Activated CD8-positive, alpha-beta memory T cell treated with anti-CD3 and anti-CD28 coated beads for 4 hours (primary cell): Measurements from ENCODE around the gene RHBDF1.
A peak's percentile ranks its signal among the peaks of the same experiment; 100 is the strongest.

Source experiments
- DNase-seq, 2 donors: peaks; one replicate each; pipeline ENCODE4 v3.0.0-alpha.2; 2020; ENCODE audit warnings: low read depth in 2 of 2

RHBDF1 gene

DNA sequence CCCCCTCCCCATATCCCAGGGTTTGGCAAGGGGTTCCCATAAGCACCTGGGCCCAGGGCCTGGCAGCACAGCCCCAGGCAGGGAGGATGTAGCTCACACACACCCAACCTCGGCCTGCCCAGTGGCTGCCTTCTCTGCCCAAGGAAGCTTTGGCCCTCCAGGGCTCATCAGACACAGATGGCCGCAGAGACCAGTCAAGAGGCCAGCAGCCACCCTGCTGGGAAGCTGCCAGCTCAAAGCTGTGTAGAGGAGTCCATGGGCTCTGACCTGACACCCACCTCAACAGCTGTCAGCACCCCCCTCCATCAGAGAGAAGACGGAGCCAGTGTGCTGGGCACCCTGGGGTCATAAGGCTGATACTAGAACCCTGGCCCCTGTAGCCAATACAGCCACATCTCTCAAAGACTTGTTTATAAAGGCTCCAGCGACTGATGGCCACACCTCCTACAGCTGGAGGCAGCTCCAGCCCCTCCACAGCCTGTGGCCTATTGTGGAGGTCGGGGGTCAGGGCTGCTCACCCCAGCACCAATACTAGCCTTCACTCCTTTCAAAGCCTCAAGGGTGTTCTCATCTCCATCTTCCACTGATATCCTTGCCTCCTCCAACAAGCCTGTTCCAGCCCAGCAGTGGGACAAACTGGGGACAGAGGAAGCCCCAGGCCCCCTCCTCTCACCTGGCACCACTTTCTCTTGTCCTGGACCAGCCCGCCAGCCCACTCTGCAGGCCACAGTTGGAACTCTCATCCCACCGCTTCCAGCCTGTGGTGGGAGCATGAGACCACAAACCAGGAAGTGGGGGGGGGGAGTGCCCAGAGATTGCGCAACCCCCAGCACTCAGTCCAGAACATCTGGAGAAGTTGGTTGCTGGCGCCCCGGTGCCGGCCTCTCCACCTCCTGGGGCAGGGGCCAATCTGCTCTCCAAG is 3.4 kb upstream of the RHBDF1 start:
- DNase-seq: no peak

DNA sequence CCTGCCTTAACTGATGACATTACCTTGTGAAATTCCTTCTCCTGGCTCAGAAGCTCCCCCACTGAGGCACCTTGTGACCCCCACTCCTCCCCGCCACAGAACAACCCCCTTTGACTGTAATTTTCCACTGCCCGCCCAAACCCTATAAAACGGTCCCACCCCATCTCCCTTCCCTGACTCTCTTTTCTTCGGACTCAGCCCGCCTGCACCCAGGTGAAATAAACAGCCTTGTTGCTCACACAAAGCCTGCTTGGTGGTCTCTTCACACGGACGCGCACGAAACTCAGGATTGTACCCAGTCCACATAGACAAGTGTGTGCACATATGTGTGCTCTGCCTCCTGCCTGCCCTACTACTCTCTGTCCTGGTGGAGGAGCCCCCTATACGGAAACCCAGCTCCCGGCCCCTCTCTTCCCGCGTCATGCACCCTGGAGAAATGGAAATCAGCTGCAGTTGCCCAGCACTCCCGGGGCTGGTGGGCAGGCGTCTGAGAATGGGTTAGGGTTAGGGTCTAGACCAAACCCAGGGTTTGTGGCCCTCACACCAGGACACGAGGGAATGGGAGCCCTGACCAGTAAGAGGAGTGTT is 2.4 kb upstream of the RHBDF1 start:
- DNase-seq: no peak

DNA sequence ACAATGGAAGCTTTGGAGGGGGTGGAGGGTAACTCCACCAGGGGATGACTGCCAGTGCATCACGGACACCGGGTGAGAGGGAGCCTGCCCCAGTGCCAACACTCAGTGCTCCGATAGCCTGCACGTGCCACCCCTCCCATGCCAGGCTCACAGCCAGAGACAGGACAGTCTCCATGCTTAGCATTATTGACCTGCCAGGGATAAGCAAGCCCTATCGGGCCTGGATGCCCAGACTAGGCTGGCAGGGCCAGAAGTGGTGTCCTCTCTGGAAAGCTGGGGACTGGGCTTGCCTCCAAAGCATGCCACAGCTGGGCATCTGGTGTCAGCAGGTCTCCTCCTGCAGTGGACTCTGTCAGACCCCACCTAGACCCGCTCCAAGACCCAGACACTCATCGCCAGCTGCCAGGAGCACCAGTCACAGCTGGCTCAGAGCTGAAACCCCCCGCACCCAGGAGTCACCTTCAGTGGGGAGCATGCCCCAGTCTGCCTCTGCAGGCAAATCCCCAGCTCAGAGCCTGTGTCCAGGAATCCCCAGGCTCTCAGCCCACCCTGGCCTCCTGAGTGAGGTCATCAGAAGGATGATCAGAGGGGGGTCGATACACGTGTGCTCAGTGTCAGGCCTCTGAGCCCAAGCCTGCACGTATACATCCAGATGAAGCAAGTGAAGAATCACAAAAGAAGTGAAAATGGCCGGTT is 1.8 kb upstream of the RHBDF1 start:
- DNase-seq: no peak

DNA sequence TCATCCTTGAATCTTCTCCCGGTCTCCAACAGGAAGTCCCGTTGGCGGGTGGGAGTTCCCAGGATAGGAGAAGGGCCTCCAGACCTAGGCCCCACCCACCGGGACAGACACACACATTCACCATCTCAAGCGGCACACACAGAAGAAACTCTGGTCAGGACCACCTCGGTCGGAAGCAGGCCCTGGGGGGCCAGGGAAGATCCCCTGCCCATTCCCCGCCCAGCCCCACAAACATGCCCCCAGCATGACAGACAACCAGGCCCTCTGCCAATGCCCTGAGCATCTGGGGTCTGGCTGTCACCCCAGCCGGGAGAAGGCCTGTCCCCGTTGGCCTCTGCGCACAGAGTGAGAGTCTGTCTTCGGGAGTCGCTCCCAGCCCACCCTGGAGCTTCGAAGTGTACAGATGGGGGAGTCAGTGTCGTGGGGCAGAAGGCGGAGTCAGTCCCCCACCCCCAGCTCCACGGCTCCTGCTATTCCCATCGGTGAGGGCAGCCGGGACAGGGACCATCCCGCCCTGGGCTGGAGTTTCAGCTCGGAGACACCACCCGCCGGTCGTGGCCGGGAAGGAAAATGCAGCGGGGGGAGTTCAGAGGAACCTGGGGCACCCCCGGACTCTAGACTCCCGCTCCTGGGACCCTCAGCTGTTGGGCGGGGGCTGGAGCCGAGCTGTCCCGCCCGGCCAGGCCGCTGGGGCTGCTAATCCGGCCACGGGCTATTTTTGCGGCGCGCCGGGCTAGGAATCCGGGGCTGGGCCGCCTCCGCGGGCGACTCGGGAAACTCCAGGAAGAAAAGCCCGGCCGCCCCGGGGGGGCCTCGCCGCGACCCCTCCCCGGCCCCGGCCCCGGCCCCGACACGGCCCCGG is 660 bp downstream of the RHBDF1 start:
- DNase-seq: no peak

DNA sequence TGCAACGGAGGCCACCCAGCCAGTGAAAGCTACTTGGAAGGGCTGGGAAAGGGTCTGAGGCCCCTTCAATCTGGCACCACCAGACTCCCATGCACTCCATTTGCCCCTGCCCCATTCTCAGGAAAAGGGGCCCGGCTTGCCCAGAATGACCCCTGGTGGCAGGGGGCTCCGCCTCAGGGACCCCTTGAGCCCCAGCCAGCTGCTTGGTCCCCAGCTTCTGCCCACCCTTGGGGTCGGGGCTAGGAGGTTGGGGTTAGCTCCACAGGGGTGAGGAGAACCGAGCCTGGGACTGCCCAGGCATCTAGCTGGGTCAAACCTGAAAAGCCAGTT is 1.3 kb downstream of the RHBDF1 start:
- no peak for DNase-seq

DNA sequence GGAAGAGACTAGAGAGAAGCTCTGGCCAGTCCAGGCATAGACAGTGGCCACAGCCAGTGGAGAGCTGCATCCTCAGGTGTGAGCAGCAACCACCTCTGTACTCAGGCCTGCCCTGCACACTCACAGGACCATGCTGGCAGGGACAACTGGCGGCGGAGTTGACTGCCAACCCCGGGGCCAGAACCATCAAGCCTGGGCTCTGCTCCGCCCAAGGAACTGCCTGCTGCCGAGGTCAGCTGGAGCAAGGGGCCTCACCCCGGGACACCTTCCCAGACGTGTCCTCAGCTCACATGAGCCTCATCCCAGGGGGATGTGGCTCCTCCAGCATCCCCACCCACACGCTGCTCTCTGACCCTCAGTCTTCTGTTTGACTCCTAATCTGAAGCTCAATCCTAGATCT is 3.2 kb downstream of the RHBDF1 start:
- DNase-seq: no peak

DNA sequence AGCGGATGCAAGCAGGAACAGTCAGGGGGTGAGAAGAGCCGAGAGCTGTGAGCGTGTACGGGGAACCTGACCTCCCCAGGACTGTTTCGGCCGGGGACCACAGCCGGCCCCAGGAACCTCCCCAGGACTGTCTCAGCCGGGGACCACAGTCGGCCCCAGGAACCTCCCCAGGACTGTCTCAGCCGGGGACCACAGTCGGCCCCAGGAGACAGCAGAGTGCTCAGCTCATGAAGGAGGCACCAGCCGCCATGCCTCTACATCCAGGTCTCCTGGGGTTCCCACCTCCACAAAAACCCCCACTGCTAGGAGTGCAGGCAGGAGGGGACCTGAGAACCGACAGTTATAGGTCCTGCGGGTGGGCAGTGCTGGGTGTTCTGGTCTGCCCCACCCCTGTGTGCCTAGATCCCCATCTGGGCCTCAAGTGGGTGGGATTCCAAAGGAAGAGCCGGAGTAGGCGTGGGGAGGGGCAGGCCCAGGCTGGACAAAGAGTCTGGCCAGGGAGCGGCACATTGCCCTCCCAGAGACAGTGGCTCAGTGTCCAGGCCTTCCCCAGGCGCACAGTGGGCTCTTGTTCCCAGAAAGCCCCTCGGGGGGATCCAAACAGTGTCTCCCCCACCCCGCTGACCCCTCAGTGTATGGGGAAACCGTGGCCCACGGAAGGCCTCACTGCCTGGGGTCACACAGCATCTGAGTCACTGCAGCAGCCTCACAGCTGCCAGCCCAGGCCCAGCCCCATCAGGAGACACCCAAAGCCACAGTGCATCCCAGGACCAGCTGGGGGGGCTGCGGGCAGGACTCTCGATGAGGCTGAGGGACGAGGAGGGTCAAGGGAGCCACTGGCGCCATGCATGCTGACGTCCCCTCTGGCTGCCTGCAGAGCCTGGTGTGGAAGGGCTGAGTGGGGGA is 4.3 kb downstream of the RHBDF1 start:
- DNase-seq: no peak

DNA sequence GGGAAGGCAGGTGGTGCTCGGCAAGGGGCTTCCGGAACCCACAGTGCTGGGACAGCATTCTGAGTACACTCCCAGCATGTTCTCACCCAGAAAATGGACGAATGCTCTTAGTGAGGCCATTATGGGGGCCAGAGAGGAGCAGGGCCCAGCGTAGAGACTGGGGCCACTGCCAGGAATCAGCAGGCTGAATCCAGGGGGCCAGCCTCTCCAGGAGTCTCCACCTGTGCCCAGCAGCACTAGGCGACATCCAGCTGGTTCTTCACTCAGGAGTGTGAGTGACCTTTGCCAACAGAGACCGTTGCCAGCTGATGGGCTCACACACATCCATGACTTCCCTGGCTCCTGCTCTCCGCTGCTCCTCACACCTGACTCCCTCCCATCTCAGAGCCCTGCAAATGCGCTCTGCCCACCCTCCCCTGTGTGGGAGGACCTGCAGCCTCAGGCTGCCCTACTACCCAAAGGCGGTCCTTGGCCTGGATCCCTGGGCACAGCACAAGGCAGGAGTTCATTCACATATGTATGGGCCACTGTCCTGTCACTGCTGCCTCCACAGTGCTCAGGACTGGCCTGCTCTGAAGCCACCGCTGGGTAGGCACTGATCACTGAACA is 5.1 kb downstream of the RHBDF1 start:
- DNase-seq: no peak

DNA sequence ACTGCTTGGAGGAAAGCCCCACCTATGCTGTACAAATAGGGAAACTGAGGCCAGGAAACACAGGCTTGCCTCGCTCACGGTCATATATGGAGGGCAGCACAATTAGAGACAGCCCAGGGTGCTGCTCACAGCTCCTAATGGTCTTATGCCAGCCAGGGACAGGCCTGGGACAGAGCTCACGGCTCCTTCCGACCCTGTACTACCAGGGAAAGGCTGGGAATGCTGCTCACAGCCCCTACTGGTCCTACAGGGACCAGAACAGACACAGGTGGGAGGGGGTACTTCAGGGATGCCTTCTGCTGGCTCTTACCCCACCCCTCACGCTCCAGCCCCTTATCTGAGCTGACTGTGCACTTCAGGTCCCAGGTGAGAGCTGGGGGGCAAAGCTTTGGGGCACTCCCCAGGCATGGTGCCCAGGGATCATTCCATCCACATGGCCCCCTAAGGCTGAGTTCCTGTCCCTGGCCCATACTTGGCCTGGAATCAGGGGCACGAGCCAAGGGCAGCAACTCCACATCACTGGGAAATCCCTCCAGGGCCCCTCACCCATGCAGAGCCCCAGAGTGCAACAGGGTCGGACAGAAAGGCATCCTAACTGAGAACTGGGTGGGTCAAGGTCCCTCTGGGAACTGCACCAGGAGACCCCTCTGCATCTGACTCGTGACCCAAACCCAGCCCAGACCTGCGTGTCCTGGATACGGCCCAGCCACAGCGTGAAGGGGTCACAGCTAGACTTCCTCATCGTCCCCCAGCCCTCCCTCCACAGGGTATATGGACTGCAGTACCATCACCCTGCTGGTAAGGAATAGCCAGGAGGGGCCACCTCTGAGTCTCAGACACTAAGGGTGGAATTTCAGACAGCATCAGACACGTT is 5.9 kb downstream of the RHBDF1 start:
- DNase-seq: no peak

DNA sequence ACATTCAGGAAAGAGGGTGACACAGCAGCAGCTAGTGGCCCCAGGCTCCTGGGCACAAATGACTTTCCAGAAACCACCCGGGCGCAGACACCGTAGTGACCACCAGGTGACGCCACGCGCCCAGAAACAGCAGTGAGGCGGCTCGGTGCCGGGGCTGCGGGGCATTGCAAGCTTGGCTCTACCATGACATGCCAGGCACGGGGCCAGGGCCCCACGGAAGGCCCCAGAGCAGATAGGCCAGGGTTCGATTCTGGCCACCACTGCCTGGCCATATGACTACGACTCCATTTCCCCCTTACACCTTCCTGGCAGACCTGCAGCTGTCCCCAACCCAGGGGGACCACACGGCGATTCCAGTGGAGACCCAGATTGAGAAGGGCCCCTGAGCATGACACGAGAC is 6.7 kb downstream of the RHBDF1 start:
- peak; percentile 69 to 72 for DNase-seq

DNA sequence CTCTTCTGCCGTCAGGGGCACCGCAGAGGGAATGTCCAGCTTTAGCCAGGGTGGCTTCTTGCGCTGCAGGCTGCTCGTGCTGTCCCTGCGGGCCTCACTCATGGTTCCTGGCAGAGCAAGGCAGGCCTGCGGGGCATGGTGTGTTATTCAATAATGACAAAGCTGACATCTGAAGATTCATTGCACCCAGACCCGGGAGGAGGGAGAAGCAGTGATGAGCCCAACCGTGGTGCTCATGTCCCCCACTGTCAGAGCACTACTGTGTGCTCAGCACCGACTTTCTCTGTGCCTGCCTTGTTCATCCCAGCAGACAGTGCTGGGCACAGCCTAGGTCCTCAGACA is 7.5 kb downstream of the RHBDF1 start:
- no peak for DNase-seq

DNA sequence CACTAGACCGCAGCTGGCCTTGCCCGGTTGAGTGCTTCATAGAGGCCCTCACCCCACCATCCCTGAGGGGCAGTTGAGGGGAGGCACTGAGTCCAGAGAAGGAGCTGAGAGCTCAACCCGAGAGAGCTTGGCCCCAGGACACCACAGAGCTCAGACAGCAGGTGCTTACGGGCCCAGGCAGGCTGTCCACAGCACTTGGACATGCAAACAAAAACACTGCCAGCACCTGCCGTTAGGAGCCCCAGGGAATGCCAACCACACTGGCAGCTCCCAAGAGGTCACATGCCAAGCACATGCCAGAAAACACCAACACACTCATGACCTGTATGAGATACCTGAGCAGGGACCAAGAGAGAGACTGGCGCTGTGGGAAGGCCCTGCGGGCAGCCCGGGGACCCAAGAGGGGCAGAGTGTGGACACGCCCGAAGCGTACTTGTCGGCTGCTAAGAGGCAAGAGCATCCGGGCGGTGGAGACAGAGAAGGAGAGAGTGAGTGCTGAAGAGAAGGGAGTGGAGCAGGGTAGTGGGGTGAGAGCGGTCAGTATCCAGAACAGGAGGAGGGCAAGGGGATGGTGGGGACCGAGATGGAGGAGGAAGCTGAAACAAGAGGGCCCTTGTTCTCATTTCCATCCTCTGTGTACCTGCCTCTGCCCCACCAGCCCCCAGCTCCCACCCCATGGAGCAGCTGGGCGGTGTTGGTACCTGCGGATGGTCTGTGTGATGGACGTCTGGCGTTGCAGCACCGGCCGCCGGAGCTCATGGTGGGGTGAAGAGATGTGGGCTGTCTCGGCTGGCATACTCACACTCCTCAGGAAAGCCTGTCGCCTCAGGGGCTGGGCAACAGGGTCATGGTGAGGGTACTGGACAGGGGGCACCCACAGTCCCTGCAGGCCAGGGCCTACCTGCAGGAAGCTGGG is 8.2 kb downstream of the RHBDF1 start:
- no peak for DNase-seq

DNA sequence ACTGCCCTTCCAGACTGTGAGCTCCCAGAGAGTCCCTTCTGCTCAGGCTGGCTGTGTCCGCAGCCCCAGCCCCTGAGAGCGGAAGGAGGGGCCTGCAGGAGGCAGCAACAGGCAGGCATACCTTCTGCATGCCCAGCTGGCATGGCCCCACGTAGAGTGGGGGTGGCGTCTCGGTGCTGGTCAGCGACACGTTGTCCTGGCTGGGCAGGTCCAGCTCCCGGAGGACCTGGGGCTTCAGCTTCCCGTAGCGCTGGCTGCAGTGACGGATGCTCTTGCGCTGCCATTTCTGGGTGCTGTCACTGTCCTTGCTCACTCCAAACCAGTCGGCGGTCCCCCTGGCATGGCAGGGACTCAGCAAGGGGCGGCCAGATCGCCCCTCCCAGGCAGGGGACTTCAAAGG is 9.0 kb downstream of the RHBDF1 start:
- no peak for DNase-seq

DNA sequence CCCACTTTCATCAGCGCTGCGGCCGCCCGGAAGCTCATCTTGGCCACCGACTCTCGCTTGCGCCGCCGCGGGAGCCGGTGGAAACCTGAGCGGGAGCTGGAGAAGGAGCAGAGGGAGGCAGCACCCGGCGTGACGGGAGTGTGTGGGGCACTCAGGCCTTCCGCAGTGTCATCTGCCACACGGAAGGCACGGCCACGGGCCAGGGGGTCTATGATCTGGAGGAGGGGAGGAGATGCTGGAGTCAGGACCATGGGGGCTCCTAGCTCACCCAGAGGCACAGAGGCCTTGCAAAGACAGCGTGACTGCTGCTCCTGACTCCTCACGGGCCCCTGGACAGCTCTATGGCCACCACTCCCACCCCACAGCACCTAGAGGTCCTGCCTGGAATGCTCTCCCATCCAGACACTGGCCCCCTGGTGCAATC is 9.5 kb downstream of the RHBDF1 start:
- DNase-seq: no peak

DNA sequence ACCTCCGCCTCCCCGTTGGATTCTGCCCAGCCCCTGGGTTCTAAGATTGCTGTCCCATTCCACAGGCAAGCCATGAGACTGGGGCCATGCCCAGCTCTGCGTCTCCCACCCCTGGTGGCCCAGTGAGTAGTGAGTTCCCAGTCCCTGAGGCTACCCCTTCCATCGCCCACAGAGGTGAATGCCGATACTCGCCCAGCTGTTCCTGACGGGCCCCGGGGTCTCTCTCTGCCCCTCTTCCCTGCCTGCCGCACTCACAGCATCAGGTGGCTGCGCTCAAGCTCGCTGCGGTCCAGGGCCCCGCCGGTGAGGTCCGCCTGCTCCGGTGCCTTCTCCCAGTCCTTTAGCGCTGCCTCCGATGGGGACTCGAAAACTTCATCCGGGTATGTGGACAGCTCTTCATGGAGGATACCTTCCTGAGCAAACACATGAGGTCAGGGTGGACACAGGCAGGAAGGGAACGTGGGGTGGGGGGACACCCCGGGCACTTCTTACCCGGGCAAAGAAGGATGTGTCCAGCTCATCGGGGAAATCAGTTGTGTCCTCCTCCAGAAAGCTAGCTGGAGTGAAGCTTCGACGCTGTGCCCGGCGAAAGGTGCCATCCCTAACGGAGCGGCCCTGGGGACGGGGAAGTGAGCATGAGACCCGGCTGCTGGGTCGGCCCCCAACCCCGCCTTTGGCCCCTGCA is 10.0 kb downstream of the RHBDF1 start:
- no peak for DNase-seq

DNA sequence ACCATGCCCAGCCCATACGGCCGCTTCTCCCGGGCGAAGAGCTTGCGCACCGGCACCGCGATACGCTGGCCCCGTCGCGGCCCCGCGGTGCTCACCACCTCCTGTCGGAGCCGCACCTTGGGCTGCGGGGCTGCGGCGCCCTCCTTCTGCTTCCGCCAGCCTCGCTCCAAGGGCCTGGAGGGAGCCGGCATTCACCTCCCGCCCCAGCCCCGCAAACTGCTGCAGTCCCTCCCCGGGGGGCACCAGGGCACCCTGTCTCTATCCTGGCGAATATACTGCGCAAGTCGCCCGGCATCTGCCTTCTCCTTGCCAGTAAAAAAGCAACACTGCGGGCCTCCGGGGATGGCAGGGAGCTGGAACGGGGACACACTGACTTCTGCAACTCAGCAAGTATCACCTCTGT is 10.6 kb downstream of the RHBDF1 start:
- no peak for DNase-seq

DNA sequence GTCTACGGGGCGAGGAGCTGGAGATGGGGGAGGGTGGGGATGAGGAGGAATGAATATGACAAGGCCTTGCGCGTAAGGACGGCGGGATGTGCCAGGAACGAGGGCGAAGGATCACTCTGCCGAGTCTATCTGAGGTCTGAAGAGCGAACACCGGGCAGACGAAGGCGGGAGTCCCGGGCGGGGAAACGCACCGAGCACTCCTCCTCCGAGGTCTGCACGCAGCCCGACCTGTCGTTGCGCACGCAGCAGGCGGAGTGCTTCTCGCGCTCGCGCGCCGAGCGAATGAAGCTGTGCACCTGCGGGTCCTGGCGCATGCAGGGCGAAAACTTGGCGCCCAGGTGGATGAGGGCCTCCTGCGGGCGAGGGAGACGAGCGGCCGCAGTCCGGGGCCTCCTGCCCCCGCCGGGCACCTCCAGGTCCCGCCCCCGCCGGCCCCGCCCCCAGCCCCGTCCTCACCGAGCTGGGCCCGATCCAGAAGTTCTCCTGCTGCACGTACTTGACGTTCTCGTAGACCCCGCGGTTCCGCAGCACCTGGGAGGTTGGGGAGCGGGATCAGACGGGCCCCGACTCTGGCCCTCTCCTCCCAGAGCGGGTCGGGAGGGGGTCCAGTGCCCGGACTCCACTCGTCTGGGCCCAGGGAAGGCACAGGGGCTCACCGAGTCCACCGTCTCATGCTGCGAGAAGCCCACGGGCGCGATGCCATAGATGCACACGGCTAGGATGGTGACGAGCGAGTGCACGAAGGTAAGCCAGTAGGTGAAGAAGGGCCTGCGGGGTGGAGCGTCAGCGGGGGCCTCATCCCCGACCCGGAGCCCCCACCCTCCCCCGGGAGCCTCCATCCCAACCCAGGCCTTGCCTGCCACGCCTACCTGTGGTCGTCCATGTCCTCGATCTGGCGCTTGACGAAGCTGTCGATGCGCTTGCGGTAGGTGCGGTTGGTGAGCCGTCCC is 11.2 kb downstream of the RHBDF1 start:
- no peak for DNase-seq
